NT2/D1 (cell line): ENCODE data around the gene FABP6.

Experiments used
- SUZ12 ChIP-seq: IDR thresholded peaks from 2 replicates; pipeline ENCODE4 v1.6.1; 2011; ENCODE audit not compliant: insufficient read length, insufficient read depth; ENCODE audit errors: extremely low read depth
- ZNF274 ChIP-seq: IDR thresholded peaks from 2 replicates; pipeline ENCODE4 v1.6.1; 2011; ENCODE audit warnings: mild to moderate bottlenecking, low read depth, low read length

GRCh38 chr5:160229190-160229742 lies at the start of gene FABP6:
- TF ChIP-seq SUZ12 (no peak), ZNF274 (no peak)
